ENCODE data around the gene BCORL1.

DNA sequence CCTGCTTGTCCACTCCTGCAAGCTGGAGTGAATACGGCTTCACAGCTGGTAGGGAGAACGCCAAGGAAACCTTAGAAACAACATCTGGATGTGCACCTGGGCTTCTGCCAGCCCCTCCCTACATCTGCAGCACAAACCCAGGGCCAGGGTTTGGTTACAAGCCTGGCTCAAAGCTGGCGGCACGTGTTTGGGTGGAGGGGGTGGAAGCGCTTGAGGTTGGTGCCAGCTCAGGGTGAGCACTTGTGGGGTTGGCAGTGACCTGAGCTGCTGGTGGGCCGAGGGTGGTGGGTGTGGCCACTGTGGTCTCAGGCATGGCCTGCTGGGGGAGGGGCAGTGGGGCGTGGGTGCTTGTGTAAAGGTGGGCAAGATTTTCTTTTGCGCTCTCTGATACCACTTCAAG, 112.3 kb downstream of the BCORL1 start:
- no peak for TF ChIP-seq CTCF (IDR thresholded peaks at IDR 0.05)
- no peak for TF ChIP-seq EP300 (IDR thresholded peaks at IDR 0.05)
- TF ChIP-seq POLR2A (IDR thresholded peaks at IDR 0.05), result no peak

All from upper lobe of left lung (tissue), 4 donors.